HG03066 (cell line): ENCODE measurements around the gene SLC1A3.

Source experiments
- ATAC-seq: cut with Tn5 transposase; IDR thresholded peaks from one replicate; pipeline ENCODE4 v1.9.1; 2021; ENCODE audit warnings: low read depth; ENCODE audit not compliant: unreplicated experiment

Gene SLC1A3

DNA sequence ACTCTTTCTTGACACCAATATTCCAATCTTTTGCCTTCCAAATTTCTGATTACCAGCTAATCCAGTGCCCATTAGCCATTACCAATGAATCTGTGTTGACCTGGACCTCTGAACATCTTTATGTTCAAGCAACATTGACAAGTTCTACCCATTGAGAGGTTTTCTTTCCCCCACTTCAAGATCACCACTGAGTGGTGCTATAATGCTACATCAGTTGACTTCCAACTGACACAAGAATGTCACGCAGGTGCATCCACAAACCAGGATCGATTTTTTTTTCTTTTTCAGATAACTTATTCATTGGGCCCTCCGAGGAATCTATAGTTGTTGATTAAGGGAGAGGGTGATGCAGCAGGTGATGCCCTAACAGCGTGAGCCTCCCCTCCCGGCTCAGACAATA is 102.6 kb downstream of the SLC1A3 start:
- no peak for ATAC-seq

DNA sequence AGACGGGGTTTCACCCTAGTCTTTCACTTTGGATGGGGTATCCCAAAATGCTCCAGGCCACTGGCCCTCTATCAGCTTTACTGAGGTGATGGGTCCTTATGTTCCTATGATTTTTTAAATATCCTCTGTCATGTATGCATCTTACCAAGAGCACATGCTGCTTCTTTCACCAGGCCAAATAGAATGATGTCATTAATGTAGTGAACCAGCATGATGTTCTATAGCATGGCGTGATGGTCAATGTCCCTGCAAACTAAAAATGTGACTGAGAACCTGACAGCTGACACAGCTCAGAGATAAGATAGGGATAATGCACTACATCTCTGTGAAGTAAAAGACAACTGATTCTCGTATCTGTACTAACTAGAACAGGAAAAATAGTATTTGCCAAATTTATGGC is 103.6 kb downstream of the SLC1A3 start:
- ATAC-seq: no peak

DNA sequence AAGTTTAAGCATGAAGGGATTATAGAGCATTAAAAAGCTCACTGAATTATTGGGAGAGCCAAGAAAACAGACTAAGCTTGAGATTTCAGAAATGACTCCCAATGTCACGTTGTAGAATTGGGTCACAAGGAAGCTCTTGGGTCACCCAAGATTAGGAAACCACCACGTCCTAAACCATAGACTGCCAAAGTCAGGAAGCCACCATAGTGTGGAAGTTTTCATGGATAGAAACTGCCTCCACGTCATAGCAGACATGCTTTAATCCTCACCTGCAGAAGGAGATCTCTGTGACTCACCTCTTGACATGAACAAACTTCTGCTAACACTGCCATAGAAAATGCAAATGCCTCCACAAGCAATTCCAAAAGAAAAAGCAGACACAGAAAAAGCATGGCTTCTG is 106.3 kb downstream of the SLC1A3 start:
- ATAC-seq: no peak

DNA sequence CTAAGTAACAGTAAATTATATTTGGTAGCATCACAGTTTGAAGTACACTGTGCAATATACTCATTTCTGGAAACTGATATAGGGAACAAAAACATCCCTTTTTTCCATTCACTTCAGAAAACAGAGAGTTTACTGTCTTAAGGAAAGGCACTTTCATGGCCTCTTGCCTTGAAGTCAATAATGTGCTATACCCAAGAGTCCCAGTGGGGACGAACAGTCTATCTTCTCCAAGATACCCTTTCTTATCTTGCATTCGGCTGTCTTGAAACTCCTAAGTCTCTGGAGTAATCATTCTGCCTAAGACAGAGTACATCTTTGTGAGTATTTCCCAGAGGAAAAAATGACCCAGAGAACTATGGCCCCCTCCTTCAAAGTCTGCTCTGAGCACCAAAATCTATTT is 107.1 kb downstream of the SLC1A3 start:
- no peak for ATAC-seq

DNA sequence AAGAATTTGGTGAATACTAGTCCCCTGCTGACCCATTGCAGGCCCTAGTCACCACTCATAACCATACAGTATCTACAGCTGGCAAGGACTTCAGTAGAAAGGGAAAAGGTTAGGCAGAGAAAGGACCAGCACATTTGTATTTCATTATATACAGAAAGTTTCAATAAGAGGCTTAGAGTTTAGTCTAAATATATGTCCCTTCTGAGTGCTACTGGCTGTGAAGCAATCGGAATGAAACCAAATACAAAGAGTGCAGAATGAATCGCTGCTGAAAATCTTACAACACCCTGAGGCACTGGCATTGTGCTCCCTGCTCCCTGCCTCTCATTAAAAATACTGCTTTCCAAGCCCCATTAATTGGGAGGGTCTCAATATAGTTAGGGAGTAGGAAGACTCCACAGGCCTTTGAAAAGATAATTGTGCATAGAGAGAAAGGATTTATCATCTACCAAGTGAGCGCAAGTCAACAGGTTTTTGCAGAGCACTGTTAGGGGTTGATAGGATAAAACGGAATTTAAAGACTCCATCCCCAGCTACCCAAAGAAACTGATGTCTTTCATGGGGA is 110.8 kb downstream of the SLC1A3 start:
- no peak for ATAC-seq

DNA sequence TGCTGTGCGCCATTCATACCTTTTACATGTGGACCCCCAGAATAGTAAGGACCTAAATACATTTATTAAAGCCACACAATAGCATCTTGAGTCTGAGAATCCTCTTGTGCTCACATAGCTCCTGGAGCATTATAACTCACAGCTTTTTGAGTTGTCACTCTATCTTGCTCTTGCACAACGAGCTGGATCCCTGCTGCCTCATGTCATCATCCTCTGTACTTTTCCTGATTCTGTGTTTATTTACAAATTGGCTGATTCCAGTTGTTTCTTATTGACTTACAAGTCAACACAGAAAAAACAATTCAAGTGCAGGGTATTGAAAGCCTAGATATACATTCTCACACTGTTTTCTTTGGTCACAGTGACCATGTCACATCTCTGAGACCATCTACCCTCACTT is 112.9 kb downstream of the SLC1A3 start:
- no peak for ATAC-seq

DNA sequence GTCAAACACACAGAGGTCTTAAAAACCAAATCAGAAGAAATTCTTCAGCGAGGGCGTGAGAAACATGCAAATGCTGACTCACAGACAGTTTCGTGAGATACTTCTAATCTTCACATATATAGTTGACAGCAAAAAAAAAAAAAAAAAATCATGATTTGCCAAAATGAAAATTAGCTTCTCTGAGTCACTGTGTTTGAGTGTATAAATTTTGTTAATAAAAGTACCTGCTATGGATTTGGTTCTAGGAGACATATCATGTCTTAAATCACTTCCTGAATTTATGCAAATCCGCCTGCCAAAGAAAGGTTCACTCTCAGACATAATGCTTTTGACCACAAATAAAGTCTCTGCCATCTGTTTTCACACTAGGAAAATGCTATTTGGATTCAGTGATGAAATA is 114.3 kb downstream of the SLC1A3 start:
- no peak for ATAC-seq

DNA sequence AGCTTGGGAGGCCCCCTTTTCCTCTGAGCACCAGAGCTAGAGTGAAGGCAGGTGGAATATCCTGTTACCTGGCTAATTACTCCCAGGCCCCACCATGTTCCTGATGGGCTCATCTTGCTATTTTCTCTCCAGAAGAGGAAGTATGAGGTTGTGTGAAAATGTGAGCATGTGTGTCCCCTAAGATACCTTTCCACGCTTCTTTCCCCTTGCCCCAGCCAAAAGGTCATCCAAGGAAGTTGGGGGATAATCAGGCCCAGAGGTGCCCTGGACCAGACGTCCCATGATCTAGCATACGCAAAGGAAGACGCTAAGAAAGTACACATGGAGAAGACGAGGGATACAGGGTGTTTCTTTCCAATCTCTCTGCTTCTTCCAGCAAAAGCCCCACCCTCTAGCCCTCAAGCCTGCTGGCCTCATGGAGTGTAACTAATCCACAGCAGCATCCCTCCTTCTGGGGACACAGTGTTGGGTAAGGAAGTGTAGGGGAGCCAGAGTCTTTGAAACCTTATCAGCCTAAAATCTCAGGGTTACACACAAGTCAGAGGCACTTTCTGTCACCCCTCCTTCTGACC is 115.3 kb downstream of the SLC1A3 start:
- ATAC-seq: no peak

DNA sequence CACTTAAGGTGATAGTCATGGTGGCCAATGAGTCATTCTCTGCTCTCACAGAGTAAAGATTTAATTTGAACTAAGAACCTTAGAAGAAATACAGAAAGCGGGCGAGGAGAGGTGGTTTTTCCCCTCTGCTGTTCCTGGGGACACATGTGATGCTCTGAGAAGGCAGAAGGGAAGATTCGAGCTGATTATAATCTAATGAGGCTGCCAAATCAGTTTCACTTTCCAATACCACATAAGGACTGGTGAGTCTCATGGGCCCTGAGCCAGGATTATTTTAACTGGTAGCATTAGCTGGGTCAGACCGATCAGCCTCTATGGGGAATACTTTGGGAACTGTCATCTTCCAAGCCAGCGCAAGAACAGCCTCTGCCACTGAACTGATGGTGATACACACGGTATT is 116.5 kb downstream of the SLC1A3 start:
- no peak for ATAC-seq

DNA sequence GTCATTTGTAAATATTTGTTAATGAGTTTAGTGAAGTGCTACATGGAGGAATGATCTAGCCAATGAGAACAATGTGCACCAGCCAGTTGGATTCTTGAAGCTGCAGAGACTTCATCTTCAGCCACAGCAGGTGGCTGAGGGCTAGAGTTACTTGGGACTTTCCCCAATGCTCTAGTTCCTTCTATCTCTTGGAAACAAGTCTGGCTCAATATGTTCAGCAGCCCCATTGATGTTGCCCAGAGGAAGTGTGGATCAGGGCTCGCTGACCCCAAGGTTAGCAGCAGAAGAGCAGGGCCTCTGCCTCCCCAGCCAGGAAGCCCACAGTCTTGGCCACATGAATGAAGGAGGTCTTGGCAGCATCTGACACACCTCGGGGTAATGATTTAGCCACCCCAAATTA is 117.5 kb downstream of the SLC1A3 start:
- ATAC-seq: peak; percentile 48

DNA sequence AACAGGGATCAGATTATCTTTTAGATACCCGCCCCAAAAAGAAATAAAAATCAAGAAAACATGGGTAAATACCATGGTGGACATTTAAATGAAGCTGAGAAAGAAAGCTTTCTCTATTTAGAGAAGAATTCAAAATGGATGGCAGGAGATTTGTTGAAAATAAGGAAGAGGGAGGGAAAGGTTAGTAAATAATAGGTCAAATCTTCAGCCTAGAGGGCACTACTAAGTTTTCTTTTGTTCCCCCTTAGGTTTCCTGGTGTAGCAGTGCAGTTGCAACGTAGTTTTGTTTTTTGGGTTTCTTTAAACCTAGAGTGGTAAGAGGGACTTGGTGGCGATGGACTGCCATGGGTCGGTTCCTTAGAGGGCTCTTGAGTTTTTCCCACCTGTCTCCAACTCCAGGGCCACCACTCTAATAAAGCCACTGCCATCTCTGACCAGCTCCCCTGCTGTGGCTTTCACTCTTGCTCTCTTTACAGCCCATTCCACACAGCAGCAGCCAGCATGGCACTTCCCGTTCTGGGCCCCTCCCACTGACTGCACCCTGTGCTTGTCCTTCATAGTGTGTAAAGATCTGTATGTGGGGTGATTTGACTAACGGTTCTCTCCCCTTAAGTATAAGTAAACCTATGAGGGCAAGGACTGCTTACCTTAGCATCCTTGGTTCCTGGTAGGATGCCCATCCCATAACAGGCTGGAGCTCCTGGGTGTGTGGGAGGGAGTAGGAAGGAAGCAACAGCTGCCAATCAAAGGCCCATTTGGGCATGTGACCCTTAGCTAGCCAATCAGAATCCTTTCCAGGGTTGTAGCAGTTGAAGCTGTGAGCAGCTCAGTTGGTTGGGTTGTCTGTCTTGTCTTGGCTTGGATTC is 118.3 kb downstream of the SLC1A3 start:
- peak; percentile 69 for ATAC-seq

DNA sequence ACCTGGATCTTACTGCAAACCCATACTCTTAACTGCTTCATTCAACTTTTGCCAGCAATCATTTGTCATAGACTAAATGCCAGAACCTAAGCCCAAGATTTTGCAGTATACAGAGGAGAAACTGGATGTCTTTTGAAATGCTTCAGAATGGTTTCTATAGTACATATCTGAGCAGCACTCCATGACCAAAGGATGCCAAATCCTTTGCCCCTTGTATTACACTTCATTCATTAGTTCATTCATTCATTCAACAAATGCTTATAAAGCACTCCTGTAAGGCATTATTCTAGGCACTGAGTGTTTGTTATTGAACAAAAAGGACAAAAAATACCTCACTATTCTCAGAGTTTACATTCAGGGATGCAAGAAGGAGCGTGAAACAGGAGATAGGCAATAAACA is 119.9 kb downstream of the SLC1A3 start:
- ATAC-seq: no peak

DNA sequence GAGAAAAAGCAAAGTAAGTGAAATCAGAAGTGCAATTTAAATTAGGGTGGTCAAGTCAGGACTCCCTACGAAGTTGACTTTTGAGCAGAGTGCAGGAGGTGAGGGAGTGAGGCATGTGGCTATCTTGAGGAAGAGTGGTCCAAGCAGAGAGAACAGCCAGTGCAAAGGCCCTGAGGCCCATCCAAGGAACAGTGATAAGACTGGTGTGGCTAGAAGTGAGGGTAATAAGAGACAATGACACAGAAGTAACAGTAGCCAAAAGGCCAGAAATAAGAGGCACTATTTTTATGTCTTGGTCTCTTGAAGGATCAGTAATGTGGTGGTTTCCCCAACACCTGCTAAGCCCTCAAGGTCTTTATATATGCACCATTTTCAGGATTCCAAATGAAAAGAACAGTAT is 120.4 kb downstream of the SLC1A3 start:
- ATAC-seq: no peak

DNA sequence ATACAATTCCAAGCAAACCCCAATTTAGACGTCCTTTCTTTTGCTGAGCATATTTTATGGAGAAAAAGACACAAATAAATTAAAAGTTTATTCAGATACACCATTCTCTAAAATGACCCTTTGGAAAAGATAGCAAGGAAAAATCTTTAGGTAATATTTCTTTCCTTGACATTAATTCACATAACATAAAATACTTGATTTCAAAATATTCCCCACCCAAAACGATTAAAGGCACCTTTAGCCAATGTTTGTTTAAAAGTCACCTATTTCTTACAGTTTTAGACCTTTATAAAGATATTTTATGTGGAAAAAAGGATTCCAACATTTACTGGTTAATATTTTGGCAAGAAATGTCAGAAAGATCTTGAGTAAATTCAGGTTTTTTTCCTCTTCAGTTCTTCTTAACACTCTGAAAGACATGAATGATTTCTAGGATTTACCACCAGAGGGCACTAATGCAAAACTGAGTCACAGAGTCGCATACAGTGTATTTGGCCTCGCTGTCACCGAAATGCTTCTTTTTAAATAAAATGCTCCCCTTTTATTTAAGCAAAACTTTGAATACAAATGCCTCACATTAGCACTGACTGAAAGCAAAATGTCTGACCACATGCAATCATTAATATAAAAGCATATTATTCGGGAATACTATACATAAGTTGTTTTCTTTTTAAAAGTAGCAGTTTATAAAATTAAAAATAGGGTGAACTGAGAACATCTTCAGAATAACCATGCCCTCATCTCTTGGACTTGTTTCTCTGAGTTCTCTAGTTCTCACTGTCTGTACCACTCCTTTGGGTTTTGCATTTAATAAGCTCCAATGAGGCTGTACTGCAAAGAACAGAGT is 122.5 kb downstream of the SLC1A3 start:
- ATAC-seq: no peak

DNA sequence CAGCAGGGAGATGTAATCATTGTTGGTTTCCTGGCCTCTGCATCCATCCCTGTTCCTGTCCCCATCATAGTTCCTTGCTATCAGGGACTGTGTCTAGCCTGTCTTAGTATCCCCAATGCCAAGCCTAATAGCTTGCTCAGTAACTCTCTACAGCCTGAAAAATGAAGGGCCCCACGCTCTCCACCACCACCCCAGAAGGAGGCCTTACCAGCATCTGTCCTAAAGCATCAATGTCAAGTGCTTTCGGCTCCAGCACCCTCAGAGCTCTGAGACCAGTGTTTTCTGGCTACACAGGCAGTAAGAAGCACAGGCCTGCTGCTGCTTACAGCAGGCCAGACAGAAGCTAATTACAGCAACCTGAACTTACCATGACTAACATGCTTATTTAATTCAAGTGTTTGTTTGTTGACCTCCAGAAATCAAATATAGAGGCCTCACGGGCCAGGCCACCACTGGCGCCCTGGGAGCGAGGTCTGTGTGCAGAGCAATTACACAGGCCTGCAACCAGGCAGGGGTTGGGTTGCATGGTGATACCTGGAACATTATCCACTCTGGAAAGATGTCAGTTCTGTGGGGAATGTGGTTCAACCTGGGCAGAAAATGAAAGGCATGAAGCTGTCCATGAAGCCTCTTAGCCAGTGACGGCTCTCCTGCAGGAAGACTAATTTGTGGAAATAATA is 124.3 kb downstream of the SLC1A3 start:
- ATAC-seq: no peak

DNA sequence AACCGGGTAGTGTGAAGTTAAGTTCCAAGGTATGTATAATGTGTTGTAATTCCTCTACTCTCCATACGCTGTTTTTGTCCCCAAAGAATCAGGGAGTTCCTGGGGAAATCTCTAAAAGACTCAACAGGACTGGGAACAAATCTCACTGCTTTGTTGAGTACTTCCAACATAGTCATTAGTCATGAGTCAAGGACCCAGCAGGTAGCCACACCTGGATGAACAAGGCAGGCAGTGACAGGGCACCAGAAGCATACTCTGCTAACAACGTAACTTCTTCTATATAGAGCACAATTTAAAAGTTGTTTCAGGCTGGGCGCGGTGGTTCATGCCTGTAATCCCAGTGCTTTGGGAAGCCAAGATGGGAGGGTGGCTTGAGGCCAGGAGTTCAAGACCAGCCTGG is 126.8 kb downstream of the SLC1A3 start:
- ATAC-seq: no peak

DNA sequence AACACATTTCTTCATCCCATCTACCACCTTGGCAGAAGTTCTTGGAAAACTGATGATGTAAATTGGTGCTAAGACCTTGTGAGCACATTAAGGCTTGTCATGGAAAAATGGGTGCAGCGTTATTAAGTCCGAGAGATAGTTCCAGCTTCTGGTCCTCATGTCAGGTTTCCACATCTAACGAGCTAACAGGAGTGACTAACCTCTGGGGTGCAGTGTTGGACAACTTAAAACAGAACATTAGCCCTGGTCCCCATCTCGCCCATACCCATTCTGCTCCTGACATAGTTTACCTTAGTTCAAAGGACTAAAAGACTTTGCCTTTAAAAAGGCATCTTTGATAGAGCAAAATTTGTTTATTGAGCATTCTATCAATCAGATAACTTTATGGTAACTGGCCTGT is 128.0 kb downstream of the SLC1A3 start:
- no peak for ATAC-seq

DNA sequence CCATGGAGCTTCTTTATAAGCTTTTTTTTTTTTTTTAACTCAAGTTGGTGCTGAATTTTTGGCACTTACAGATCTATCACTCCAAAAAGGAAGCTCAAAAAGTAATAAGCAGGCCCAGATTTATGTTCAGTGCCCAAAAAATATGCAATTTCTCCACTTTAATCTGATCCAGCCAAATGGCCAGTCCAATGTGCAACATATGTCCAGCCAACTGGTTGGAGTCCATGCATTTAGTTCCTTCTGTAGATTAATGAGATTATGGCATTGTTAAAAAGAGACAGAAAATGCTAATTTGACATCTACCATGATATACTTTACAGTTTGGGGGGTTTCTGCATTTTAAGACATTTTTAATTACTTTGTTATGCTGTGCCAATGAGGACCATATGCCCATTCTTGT is 129.5 kb downstream of the SLC1A3 start:
- ATAC-seq: no peak
